Stomach smooth muscle (tissue), 2 donors: Measurements from ENCODE around the gene C8G.

ENCODE experiments used
- H3K27ac ChIP-seq: one replicate; pipeline ENCODE4 v1.7.0; 2013; ENCODE audit warnings: mild to moderate bottlenecking, low read length, inconsistent platforms
- H3K27me3 ChIP-seq, 2 donors: one replicate each; pipeline ENCODE4 v1.7.0; 2013; ENCODE audit warnings: low read length in 2 of 2; ENCODE audit not compliant: insufficient read depth in 2 of 2, control insufficient read depth in 1 of 2
- H3K36me3 ChIP-seq, 2 donors: one replicate each; pipeline ENCODE4 v1.7.0; 2013; ENCODE audit warnings: low read length in 2 of 2; ENCODE audit not compliant: control insufficient read depth in 2 of 2, insufficient read depth in 2 of 2
- H3K4me1 ChIP-seq: one replicate; pipeline ENCODE4 v1.7.0; 2013; ENCODE audit warnings: low read length; ENCODE audit not compliant: control insufficient read depth, insufficient read depth
- H3K4me3 ChIP-seq, 2 donors: one replicate each; pipeline ENCODE4 v1.7.0; 2013; ENCODE audit warnings: low read length in 2 of 2
- H3K9ac ChIP-seq, 2 donors: one replicate each; pipeline ENCODE4 v1.7.0; 2013; ENCODE audit warnings: low read length in 2 of 2, mild to moderate bottlenecking in 1 of 2
- H3K9me3 ChIP-seq, 2 donors: one replicate each; pipeline ENCODE4 v1.7.0; 2013; ENCODE audit warnings: low read length in 2 of 2; ENCODE audit not compliant: control insufficient read depth in 2 of 2
- donor health status: healthy.
- donor health status: Pancreatic carcinoma.

C8G gene

DNA sequence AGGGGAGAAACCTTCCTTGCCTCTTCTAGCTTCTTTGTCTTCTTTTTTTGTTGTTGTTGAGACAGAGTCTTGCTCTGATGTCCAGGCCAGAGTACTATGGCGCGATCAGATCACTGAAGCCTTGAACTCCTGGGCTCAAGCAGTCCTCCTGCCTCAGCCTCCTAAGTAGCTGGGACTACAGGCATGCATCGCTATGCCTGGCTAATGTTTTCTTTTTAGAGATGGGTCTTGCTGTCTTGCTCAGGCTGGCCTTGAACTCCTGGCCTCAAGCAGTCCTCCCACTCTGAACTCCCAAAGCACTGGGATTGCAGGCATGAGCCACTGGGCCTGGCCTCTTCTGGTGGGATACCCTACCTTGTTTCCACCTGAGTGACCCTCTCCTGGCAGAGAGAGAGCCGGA lies 43.8 kb downstream of the C8G start:
- no peak overlapping the region for H3K4me3 ChIP-seq
- H3K9me3 ChIP-seq: peaks cover 0 to 4% of the 10 kb centered on the region in 2 donors
- no peak overlapping the region for H3K9ac ChIP-seq
- peaks cover 11 to 20% of the 10 kb centered on the region in 2 donors for H3K27me3 ChIP-seq
- H3K27ac ChIP-seq: no peak overlapping the region
- peaks cover 15% of the 10 kb centered on the region for H3K4me1 ChIP-seq
- H3K36me3 ChIP-seq: peaks cover 0 to 2% of the 10 kb centered on the region in 2 donors

DNA sequence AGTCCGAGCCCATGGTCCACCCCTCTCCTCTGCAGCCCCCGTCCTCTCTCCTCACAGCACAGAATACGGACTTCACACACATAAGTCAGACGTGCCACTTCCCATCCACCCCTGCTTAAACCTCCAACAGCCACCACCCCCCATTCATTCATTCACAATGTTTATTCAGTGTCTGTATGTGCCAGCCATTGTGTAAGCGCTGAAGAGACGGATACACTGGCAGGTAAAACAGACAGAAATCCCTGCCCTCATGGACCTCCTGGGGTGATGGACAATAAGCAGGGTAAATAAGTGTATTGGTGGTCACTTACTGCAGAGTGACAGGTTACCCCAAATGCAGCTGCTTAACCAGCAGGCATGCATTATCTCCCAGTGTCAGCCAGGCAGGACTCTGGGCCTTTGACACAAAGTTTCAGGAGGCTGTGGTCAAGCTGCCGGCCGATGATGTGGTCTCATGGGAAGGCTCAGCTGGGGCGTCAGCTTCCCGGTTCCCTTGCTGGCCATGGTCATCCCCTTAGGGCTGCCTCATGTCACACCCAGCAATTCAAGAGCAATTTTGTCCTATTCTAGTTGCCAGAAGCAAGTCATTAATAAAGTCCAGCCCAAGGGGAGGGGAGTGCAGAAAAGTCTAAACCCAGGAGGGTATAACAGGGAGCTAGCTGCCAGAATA lies 45.3 kb downstream of the C8G start:
- peaks cover 24% of the 10 kb centered on the region for H3K4me1 ChIP-seq
- H3K27me3 ChIP-seq: peaks cover 7 to 18% of the 10 kb centered on the region in 2 donors
- no peak overlapping the region for H3K27ac ChIP-seq
- H3K9me3 ChIP-seq: peaks cover 0 to 4% of the 10 kb centered on the region in 2 donors
- no peak overlapping the region for H3K9ac ChIP-seq
- peaks cover 0 to 2% of the 10 kb centered on the region in 2 donors for H3K36me3 ChIP-seq
- no peak overlapping the region for H3K4me3 ChIP-seq

DNA sequence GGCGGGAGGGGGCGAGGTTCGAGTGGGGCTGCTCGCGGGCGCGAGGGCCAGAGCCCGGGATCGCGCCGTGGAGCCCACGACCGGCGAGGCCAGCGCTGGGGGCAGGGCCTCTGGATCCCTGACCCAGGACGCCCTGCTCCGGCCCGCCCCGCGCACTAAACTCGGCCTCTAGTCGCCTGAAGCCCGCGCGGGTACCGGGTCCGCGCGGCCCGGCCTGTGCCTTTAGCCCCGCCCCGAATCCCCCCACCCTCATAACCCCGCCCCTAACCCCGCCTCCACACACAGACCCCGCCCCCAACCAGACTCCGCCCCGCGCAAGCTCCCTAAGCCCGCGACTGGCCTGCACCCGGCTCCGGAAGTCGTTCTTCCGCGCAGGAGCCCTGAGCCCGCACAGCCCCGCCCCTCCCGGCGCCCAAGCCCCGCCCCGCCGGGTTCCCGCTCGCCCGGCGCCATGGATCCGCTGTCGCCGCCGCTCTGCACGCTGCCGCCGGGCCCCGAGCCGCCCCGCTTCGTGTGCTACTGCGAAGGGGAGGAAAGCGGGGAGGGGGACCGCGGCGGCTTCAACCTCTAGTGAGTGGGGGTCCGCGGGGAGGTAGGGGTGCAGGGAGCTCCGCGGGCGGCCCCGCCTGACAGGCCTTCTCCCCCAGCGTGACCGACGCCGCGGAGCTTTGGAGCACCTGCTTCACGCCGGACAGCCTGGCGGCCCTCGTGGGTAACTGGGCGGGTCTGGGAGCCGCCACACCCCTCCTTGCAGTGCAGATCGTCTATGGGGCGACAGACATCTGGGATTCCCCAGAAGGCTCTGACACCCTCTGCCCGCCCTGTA lies 47.2 kb downstream of the C8G start, which contains the start of gene PAXX:
Gene PAXX (plus strand): TSS at position 430 of the 826 bp plus-strand sequence. CDS start 22 bp downstream, at position 452.
- H3K27me3 ChIP-seq: peaks cover 9 to 24% of the 10 kb centered on the region in 2 donors
- peaks cover 0 to 4% of the 10 kb centered on the region in 2 donors for H3K9me3 ChIP-seq
- peaks cover 37% of the 10 kb centered on the region for H3K4me1 ChIP-seq
- H3K4me3 ChIP-seq: peak within 1 kb of the TSS; percentile 84 to 85
- peak within 1 kb of the TSS; percentile 54 to 69 for H3K9ac ChIP-seq
- peaks cover 0 to 2% of the 10 kb centered on the region in 2 donors for H3K36me3 ChIP-seq
- no peak within 1 kb of the TSS for H3K27ac ChIP-seq

DNA sequence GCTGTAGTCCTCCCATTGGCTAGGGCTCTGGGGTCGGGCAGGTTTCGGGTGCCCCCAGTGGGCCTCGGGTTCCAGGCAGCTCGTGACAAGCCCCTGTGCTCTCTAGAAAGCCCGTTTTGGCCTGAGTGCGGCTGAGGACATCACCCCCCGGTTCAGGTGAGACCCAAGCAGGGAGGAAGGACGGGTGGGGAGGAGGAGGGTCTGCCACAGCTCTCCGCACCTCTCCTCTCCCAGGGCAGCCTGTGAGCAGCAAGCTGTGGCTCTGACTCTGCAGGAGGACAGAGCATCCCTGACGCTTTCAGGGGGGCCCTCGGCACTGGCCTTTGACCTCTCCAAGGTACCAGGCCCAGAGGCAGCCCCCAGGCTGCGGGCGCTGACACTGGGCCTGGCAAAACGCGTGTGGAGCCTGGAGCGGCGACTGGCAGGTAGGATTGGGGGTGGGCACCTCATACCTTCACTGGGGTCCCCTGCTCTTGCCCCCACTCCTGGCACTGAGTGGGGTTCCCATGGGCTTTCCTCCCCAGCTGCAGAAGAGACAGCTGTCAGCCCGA lies 47.9 kb downstream of the C8G start:
- H3K9me3 ChIP-seq: peaks cover 0 to 4% of the 10 kb centered on the region in 2 donors
- H3K9ac ChIP-seq: peak overlapping the region; percentile 54 to 69
- peaks cover 9 to 28% of the 10 kb centered on the region in 2 donors for H3K27me3 ChIP-seq
- peaks cover 0 to 2% of the 10 kb centered on the region in 2 donors for H3K36me3 ChIP-seq
- no peak overlapping the region for H3K27ac ChIP-seq
- H3K4me1 ChIP-seq: peaks cover 41% of the 10 kb centered on the region
- H3K4me3 ChIP-seq: peak overlapping the region; percentile 84 to 85

DNA sequence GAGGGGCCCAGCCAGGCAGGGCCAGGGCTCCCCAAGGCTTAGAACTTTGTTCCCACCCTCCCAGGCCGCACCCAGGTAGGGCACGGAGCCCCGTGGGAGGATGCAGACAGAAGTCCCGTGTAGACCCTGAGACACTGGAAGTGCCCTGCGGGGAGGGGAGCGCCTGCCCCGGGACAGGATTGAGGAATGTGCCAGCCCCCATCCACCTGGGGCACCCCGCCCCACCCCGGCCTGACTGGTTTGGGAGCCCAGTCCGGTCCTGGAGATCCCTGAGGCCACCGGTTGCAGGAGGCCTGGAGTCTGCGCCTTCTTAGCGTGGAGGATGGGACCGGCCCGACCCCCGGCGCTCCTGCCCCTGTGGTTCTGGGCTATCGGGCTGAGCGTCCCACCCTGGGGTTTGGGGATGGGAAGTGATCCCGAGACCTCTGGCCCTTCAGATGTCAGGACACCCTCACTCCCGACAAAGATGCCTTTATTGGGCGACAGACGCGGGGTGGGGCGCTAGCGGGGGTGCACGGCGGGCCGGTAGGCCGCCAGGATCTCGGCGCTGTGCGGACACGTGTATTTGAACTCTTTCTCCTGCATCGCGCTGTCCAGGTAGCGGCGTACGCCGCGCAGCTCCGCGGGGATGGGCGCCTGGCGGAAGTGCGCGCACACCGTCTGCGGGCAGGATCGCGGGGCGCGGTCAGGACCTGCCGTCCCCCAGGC lies 49.3 kb downstream of the C8G start:
- Histone ChIP-seq H3K4me3 (no peak overlapping the region), H3K27me3 (peaks cover 11 to 34% of the 10 kb centered on the region in 2 donors)

DNA sequence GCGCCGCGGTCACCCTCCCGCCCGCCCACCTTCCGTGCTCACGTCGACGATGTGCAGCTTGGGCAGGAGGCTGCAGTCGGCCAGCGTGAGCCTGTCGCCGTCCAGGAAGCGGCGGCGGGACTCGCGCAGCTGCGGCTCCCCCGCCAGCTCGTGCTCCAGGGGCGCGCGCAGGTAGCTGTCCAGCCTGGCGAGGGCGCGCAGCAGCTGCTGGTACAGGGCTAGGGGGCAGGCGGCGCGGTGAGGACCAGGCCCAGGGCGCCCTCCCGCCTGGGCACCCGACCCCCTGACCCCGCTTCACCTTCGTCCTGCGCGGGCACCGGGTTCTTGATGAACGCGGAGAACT lies 49.8 kb downstream of the C8G start:
- Histone ChIP-seq H3K27me3 (peaks cover 11 to 34% of the 10 kb centered on the region in 2 donors), H3K9me3 (peaks cover 0 to 4% of the 10 kb centered on the region in 2 donors), H3K4me3 (no peak overlapping the region), H3K9ac (no peak overlapping the region), H3K4me1 (peaks cover 41% of the 10 kb centered on the region), H3K27ac (no peak overlapping the region), H3K36me3 (peaks cover 0 to 2% of the 10 kb centered on the region in 2 donors)

More for the DNA sequence above, 49.3 kb downstream of the C8G start:
- peaks cover 41% of the 10 kb centered on the region for H3K4me1 ChIP-seq
- no peak overlapping the region for H3K27ac ChIP-seq
- peaks cover 0 to 2% of the 10 kb centered on the region in 2 donors for H3K36me3 ChIP-seq
- H3K9ac ChIP-seq: no peak overlapping the region
- H3K9me3 ChIP-seq: peaks cover 0 to 4% of the 10 kb centered on the region in 2 donors

DNA sequence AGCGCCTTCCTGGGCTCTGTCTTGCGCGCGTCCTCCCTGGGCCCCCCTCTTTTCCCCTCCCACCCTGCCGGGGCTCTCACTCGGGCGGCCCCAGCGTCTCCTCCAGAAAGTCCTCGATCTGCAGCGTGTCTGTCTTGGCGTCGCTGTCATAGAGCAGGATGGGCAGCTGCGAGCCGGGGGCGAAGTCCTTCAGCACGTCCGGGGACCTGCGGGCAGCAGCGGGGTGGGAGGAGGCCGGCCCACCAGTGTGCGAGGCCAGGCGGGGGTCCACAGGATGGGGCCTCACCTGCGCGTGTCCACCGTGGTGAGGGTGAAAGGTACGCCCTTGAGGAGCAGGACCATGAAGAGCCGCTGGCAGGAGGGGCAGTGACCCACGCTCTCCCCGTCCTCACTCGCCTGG lies 50.3 kb downstream of the C8G start:
- Histone ChIP-seq H3K4me1 (peaks cover 41% of the 10 kb centered on the region), H3K27ac (no peak overlapping the region), H3K27me3 (peaks cover 11 to 34% of the 10 kb centered on the region in 2 donors), H3K9ac (no peak overlapping the region), H3K36me3 (peaks cover 0 to 2% of the 10 kb centered on the region in 2 donors), H3K4me3 (no peak overlapping the region), H3K9me3 (peaks cover 0 to 4% of the 10 kb centered on the region in 2 donors)

DNA sequence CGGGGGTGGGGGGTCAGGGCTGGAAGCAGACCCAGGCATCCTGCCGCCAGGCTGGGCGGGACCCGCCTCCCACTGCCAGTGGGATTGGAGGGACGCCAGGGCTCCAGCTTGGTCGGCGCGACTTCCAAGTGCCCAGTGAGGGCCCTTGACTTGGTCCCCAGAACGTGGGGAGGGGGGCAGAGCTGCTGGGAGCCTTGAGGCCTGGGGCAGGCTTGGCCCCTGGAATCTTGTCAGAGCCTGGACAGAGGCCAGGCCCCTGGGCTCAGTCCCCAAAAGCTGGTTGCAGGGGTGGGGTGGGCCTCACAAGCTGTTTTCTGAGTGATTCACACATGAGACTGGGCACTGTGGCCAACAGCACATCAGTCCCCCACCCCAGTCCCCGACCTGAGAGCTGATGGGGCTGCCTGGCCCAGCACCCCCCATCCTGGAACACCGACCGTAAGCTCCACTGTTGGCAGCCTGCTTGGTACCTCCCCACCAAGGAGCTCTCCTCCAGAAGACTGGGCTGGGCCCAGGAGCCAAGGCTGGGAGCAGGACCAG lies 50.8 kb downstream of the C8G start:
- Histone ChIP-seq H3K27ac (no peak overlapping the region), H3K4me1 (peaks cover 41% of the 10 kb centered on the region), H3K9me3 (no peaks in the 10 kb centered on the region), H3K36me3 (peaks cover 0 to 2% of the 10 kb centered on the region in 2 donors), H3K9ac (no peak overlapping the region), H3K27me3 (peaks cover 11 to 34% of the 10 kb centered on the region in 2 donors), H3K4me3 (no peak overlapping the region)
